GM18498 (cell line): Measurements from ENCODE around the gene CRTC1.

Experiments
- ATAC-seq: cut with Tn5 transposase; IDR thresholded peaks from one replicate; pipeline ENCODE4 v1.9.1; 2021; ENCODE audit warnings: mild to moderate bottlenecking, moderate library complexity; ENCODE audit not compliant: unreplicated experiment

The CRTC1 gene

DNA sequence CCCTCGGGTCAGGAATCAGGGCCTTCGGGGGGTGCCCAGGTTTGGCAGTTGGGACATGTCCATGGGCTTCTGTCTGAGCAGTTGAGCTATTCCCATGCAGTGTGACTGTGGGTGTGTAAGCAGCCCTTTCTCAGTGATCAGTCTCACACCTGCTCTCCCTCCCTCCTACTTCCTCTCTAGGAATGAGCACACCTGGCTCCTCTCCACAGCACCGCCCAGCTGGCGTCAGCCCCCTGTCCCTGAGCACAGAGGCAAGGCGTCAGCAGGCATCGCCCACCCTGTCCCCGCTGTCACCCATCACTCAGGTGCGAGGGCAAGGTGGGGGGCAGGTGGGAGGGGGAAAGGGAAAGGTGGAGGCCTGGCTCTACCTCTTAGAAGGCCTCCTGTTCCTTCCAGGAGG lies 81.7 kb downstream of the CRTC1 start:
- ATAC-seq, result no peak

DNA sequence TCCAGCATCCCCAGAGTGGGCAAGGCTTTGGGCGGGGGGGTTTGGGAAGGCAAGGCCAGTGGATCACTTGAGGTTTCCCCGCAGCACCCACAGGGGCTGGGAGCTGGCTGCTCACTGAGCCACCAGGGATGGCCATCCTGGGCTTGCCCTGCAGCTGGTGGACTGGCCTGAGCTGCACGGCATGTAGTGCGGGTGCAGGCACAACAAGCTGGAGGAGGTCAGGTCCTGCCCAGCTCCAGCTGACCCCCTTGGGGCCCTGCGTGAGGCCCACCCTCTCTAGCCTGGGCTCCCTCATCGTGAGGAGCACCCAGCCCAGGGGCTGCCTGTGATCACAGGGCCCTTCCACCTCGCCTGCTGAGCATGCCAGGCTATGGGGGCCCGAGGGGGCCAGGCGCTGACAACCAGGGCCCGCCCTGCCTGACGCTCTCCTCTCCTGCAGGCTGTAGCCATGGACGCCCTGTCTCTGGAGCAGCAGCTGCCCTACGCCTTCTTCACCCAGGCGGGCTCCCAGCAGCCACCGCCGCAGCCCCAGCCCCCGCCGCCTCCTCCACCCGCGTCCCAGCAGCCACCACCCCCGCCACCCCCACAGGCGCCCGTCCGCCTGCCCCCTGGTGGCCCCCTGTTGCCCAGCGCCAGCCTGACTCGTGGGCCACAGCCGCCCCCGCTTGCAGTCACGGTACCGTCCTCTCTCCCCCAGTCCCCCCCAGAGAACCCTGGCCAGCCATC lies 84.7 kb downstream of the CRTC1 start:
- ATAC-seq, result no peak

- no peak for ATAC-seq
Measured at GRCh38 chr19:18768997-18769891, 85.8 kb downstream of the CRTC1 start.

GRCh38 chr19:18769989-18770528 lies 86.6 kb downstream of the CRTC1 start:
- no peak for ATAC-seq

- no peak for ATAC-seq
Measured at GRCh38 chr19:18770663-18771327, 87.3 kb downstream of the CRTC1 start.

GRCh38 chr19:18771328-18772242 lies 88.1 kb downstream of the CRTC1 start:
- no peak for ATAC-seq

GRCh38 chr19:18772620-18773587 lies 89.4 kb downstream of the CRTC1 start:
- no peak for ATAC-seq

DNA sequence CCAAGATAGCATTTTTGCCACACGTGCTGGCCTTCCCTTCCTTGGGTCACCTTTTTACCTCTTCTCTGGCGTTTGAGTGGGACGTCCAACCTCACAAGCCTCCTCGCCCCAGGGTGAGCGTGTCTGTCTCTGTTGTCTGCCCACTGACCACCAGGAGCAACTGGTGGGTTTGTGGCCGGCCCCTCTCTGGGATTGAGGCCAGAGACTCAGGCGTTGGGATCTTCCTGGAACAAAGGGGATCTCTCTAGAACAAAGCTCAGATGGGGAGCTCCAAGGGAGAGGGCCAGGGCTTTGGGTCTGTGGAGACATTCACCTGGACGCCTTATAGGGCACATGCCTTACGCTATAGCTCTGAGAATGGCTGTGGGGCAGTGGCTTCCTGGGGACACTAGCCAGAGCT lies 90.2 kb downstream of the CRTC1 start:
- ATAC-seq, result no peak

GRCh38 chr19:18774107-18774506 lies 90.6 kb downstream of the CRTC1 start:
- no peak for ATAC-seq

DNA sequence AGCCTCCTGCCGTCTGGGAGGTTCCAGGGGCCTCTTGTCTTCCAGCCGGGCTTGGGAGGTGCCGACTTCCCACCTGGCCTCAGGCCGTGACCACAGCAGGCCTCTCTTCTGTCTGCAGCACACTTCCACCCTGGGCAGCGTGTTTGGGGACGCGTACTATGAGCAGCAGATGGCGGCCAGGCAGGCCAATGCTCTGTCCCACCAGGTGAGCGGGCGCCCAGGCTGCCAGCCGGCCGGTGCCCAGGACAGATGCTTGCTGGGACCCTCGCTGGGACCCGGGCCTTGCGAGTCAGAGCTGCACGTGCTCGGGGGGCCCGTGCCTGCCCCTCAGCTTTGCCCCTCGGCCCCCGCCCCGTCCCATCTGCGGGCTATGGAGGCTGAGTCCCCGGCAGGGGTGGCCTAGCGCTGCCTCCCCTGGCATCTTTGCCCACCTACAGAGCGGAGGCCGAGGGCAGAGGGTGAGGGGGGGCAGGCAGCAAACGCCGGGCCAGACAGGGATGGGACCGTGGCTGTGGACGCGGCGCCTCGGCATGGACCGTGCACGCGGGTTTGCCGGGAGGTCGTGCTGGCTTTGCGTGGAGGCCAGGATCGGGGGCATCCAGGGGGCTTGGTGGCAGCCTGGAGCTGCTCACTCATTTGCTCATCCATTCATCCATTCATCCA lies 91.4 kb downstream of the CRTC1 start:
- ATAC-seq, result no peak

DNA sequence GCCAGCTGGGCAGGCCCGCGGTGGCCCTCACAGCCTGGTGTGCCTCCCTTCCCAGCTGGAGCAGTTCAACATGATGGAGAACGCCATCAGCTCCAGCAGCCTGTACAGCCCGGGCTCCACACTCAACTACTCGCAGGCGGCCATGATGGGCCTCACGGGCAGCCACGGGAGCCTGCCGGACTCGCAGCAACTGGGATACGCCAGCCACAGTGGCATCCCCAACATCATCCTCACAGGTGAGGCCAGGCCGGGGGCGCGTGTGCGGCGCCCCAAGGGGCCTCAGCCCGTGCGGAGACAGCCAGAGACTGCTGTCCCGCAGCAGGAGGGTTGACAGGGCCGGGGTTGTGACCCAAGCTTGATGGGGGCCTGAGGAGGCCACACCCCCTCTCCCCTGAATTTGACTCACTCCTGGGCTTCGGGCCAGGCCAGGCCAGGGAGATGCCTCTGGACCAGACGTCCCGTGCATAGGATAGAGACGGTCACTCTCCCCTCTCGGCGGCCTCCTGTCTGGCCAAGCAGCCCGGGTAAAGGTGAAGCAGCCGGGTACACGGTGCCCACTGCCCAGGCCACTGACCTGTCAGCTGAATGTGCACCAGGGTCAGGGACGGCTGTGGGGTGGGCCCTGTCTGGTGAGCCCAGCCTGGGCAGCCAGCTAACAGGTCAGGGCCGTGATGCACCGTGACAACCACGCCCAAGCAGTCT lies 92.3 kb downstream of the CRTC1 start:
- no peak for ATAC-seq

DNA sequence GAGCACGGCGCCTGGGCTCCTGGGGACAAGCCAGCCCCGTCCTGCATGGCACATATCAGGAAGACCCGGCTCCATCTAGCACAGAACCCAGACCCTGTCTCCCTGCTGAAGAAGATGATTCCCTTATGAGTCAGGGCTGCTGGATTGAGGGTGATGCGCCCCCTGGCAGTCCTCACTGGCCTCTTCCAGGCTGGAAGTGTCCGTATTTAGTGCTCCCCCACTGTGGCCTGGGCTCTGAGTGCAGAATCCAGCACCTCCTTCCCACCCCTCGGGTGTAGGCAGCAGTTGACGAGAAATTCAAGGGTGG lies 92.8 kb downstream of the CRTC1 start:
- no peak for ATAC-seq

- ATAC-seq, result no peak
Measured at GRCh38 chr19:18776736-18777135, 93.3 kb downstream of the CRTC1 start.

GRCh38 chr19:18777301-18778075 lies 94.0 kb downstream of the CRTC1 start:
- ATAC-seq, result no peak

DNA sequence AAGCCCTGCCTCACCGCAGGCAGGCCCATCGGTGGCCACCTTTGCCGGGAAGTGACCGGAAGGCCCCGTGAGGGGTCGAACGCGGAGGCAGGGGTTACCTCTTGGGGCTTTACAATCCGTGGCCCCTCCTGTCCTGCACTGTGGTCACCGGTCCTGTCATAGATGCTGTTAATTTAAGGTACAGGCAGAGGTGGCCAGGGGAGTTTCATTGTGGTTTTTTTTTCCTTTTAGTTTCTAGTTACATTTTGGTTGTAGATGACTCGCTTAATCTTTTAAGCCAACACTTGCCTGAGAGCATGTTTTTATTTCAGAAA lies 94.6 kb downstream of the CRTC1 start:
- ATAC-seq, result no peak

GRCh38 chr19:18778826-18779495 lies 95.5 kb downstream of the CRTC1 start:
- ATAC-seq, result no peak

GRCh38 chr19:18780081-18780480 lies 96.6 kb downstream of the CRTC1 start:
- ATAC-seq, result no peak
